K562 (cell line): ENCODE measurements around the gene BSX. TPM values are rescaled to one million over a fixed set of nuclear protein-coding genes. Genes with fewer than 3 reads are reported as not detected.

ENCODE experiments used
- ATAC-seq: fragments of 200-7000 bp; cut with Tn5 transposase; 3 replicates; pipeline ENCODE4 v1.9.1; 2020; ENCODE audit warnings: moderate library complexity
- BruUV-seq: library from RNA; stranded (reverse); fragments of 400-500 nt; replicated peaks from 2 replicates; lab custom pipeline; 2021; lab: Mats Ljungman, UMichigan
- CTCF ChIA-PET: fragments of 300-600 bp; formaldehyde crosslinking; extraction: SDS; loops from one replicate; lab custom pipeline; 2021; ENCODE audit warnings: low intra/inter-chr PET ratio; lab: Yijun Ruan, JAX
- POLR2A ChIA-PET: fragments of 300-600, 350-650 bp; sonication (Branson Sonifier 250); formaldehyde crosslinking; extraction: SDS; loops from one replicate; lab custom pipeline; 2021; ENCODE audit warnings: antibody characterized with exemption, inconsistent platforms; lab: Yijun Ruan, JAX
- DNase-seq, 4 experiments: peaks; one replicate each; pipeline versions ENCODE4 v3.0.0 to v3.0.0-alpha.2; 2011 to 2018; ENCODE audit warnings: low spot score in 3 of 4, mixed read lengths in 3 of 4; ENCODE audit errors: extremely low read depth in 1 of 4
- FAIRE-seq: peaks from 2 replicates; lab custom pipeline; 2011; peaks lifted over from hg19 to GRCh38; lab: Jason Lieb, UNC
- H2AFZ ChIP-seq: 2 replicates; pipeline ENCODE4 v1.6.0; 2011; ENCODE audit warnings: low read depth, low read length, control low read depth, inconsistent platforms
- H3K27ac ChIP-seq: fragments of 200-600 bp; 3 replicates; pipeline ENCODE4 v1.8.0; 2011; ENCODE audit warnings: low read depth, mild to moderate bottlenecking, control low read depth, inconsistent platforms, low read length, moderate library complexity, mixed read lengths; ENCODE audit errors: extremely low read depth
- H3K27me3 ChIP-seq, 2 experiments: fragments of 300-600 bp in 1 of 2; 2 replicates in 1 of 2; 3 replicates in 1 of 2; pipeline versions ENCODE4 v1.6.0 to v1.8.0; 2011; ENCODE audit warnings: inconsistent platforms in 2 of 2, low read length in 2 of 2, mild to moderate bottlenecking in 1 of 2, mixed read lengths in 1 of 2, moderate library complexity in 1 of 2; ENCODE audit not compliant: control insufficient read depth in 2 of 2, insufficient read depth in 2 of 2
- H3K36me3 ChIP-seq: fragments of 300-600 bp; 3 replicates; pipeline ENCODE4 v1.8.0; 2011; ENCODE audit warnings: mild to moderate bottlenecking, low read length, inconsistent platforms; ENCODE audit not compliant: control insufficient read depth, insufficient read depth
- H3K4me1 ChIP-seq, 2 experiments: fragments of 200-600 bp in 1 of 2; replicated peaks in 1 of 2; 2 replicates in 1 of 2; 3 replicates in 1 of 2; pipeline versions ENCODE4 v1.5.1 to v1.8.0; 2011; ENCODE audit warnings: inconsistent platforms in 2 of 2, low read length in 2 of 2, mild to moderate bottlenecking in 1 of 2, mixed read lengths in 1 of 2, moderate library complexity in 1 of 2; ENCODE audit not compliant: control insufficient read depth in 2 of 2, insufficient read depth in 2 of 2
- H3K4me2 ChIP-seq: 2 replicates; pipeline ENCODE4 v1.6.1; 2011; ENCODE audit warnings: low read length, control low read depth, inconsistent platforms, mixed read lengths; ENCODE audit not compliant: insufficient read depth
- H3K4me3 ChIP-seq: fragments of 200-600 bp; sonication (generic), shearing (Covaris generic); 2 replicates; pipeline ENCODE4 v1.5.1; 2016; ENCODE audit warnings: control low read depth, inconsistent platforms
- H3K79me2 ChIP-seq: fragments of 200-600 bp; 3 replicates; pipeline ENCODE4 v1.8.0; 2011; ENCODE audit warnings: low read length, inconsistent platforms; ENCODE audit not compliant: control insufficient read depth, insufficient read depth
- H3K9ac ChIP-seq, 2 experiments: 2 replicates each; pipeline versions ENCODE4 v1.6.0 to v1.6.1; 2011; ENCODE audit warnings: low read depth in 2 of 2, low read length in 2 of 2, control low read depth in 1 of 2, inconsistent platforms in 1 of 2, mild to moderate bottlenecking in 1 of 2, mixed read lengths in 1 of 2; ENCODE audit not compliant: insufficient read depth in 1 of 2
- H3K9me1 ChIP-seq: one replicate; pipeline ENCODE4 v1.6.0; 2011; ENCODE audit warnings: inconsistent platforms, mild to moderate bottlenecking, low read length, moderate library complexity; ENCODE audit not compliant: control insufficient read depth, insufficient read depth
- H3K9me3 ChIP-seq: replicated peaks from 2 replicates; pipeline ENCODE4 v1.5.1; 2011; ENCODE audit warnings: low read depth, low read length, inconsistent platforms; ENCODE audit not compliant: control insufficient read depth, insufficient read depth
- H4K20me1 ChIP-seq: replicated peaks from 2 replicates; pipeline ENCODE4 v1.6.1; 2011; ENCODE audit warnings: low read length, inconsistent platforms, mixed read lengths; ENCODE audit not compliant: control insufficient read depth, insufficient read depth
- CREB1 ChIP-seq, 2 experiments: sonication (generic) in 1 of 2; formaldehyde crosslinking in 1 of 2; IDR thresholded peaks; 2 replicates each; pipeline versions ENCODE4 v1.6.1 to v1.8.0; 2012 to 2022; ENCODE audit warnings: inconsistent platforms in 1 of 2, mild to moderate bottlenecking in 1 of 2, missing genetic modification reagents in 1 of 2, moderate library complexity in 1 of 2
- DACH1 ChIP-seq: fragments of 450-650 bp; IDR thresholded peaks from 2 replicates; pipeline ENCODE4 v1.6.1; 2018; ENCODE audit not compliant: partially characterized antibody
- ELF1 ChIP-seq: fragments of 200-800 bp; sonication (Bioruptor generic); IDR thresholded peaks from 2 replicates; pipeline ENCODE4 v1.6.1; 2016; ENCODE audit warnings: missing genetic modification characterization, missing compliant biosample characterization
- GATAD2A ChIP-seq: fragments of 450-650 bp; IDR thresholded peaks from 2 replicates; pipeline ENCODE4 v1.6.1; 2017
- HMGXB4 ChIP-seq: sonication (generic); formaldehyde crosslinking; IDR thresholded peaks from 2 replicates; pipeline ENCODE4 v1.8.1; 2023; ENCODE audit warnings: mild to moderate bottlenecking, missing genetic modification reagents
- ILK ChIP-seq: fragments of 450-650 bp; IDR thresholded peaks from 2 replicates; pipeline ENCODE4 v1.6.1; 2016; ENCODE audit warnings: missing genetic modification characterization, low read depth, mild to moderate bottlenecking, missing compliant biosample characterization, moderate library complexity, borderline replicate concordance
- SAFB ChIP-seq: fragments of 200-400 bp; formaldehyde crosslinking; IDR thresholded peaks from 2 replicates; pipeline ENCODE4 v1.6.1; 2017; ENCODE audit warnings: low read depth, low read length, borderline replicate concordance
- TAL1 ChIP-seq: fragments of 450-650 bp; IDR thresholded peaks from 2 replicates; pipeline ENCODE4 v1.6.1; 2016; ENCODE audit warnings: mild to moderate bottlenecking
- U2AF1 ChIP-seq: fragments of 200-400 bp; formaldehyde crosslinking; optimal IDR thresholded peaks from 2 replicates; pipeline ENCODE3; 2017; ENCODE audit warnings: mild to moderate bottlenecking, low read depth, low read length, moderate library complexity
- ZNF143 ChIP-seq: sonication (generic); formaldehyde crosslinking; IDR thresholded peaks from 2 replicates; pipeline ENCODE4 v1.9.0; 2022; ENCODE audit warnings: mild to moderate bottlenecking, missing genetic modification reagents
- ZNF197 ChIP-seq: fragments of 200-800 bp; sonication (Bioruptor generic); IDR thresholded peaks from 2 replicates; pipeline ENCODE4 v1.6.1; 2016; ENCODE audit warnings: low read depth, missing genetic modification characterization, missing compliant biosample characterization
- ZNF311 ChIP-seq: fragments of 250-450 bp; sonication (Bioruptor Pico); IDR thresholded peaks from 2 replicates; pipeline ENCODE4 v1.4.0; 2020; ENCODE audit warnings: mild to moderate bottlenecking, moderate library complexity
- ZNF551 ChIP-seq: fragments of 250-450 bp; sonication (Bioruptor Pico); IDR thresholded peaks from 2 replicates; pipeline ENCODE4 v1.5.0; 2021; ENCODE audit warnings: mild to moderate bottlenecking, moderate library complexity
- WGBS: fragments of 100-300 bp; shearing (Covaris generic); methylation state at CpG from one replicate; pipeline ENCODE4 v1.1.6; 2016; ENCODE audit warnings: low coverage, mixed read lengths; ENCODE audit not compliant: insufficient coverage; ENCODE audit errors: missing lambda C conversion rate; 5-methylcytosine and 5-hydroxymethylcytosine counted together
- in situ Hi-C: fragments of 300-500 bp; cut with MboI; formaldehyde crosslinking; loops from 4 replicates; pipeline ENCODE4 v1.15.0; 2018; ENCODE audit warnings: inconsistent platforms, mixed read lengths
- intact Hi-C: fragments of 100-400 bp; cut with micrococcal nuclease; formaldehyde crosslinking; loops from 2 replicates; pipeline ENCODE4 v1.14.2; 2022
- polyA plus RNA-seq, 8 experiments: library from polyadenylated mRNA; depleted of rRNA in 4 of 8; stranded (reverse) in 5 of 8; unstranded in 3 of 8; fragments of >200 nt; fragmentation: Nextera tagmentation in 2 of 8; fragmentation: Illumina TruSeq in 1 of 8; extraction: Ambion mirVana in 2 of 8; extraction: Trizol in 1 of 8; gene quantifications; 2 replicates each; pipeline versions ENCODE4 v1.2.1 to v1.2.3, GENCODE V29; 2011 to 2014; ENCODE audit warnings: inconsistent platforms in 1 of 8, missing spikeins in 1 of 8
- total RNA-seq, 7 experiments: library from RNA; depleted of rRNA in 6 of 7; stranded (reverse); fragments of >200 nt in 6 of 7; fragmentation: Illumina TruSeq in 2 of 7; extraction: Trizol in 2 of 7; gene quantifications; 2 replicates each; pipeline versions ENCODE4 v1.2.1 to v1.2.3, GENCODE V29; 2011 to 2021; ENCODE audit warnings: low replicate concordance in 1 of 7

Gene BSX
- total and polyA plus RNA-seq, 9 of the 15 experiments (the other 6 are each of a cell fraction or from before 2014, with no cell fraction given): not detected

- intact Hi-C loops: no loop called here
- CTCF ChIA-PET: no interaction called here
- Histone ChIP-seq H3K4me3 (no peak overlapping the region), H3K9me3 (no peaks in the 10 kb centered on the region), H2AFZ (no peak overlapping the region), H3K79me2 (no peaks in the 10 kb centered on the region), H3K27ac (no peak overlapping the region), H3K4me2 (no peak overlapping the region), H3K9ac (no peak overlapping the region), H3K36me3 (no peaks in the 10 kb centered on the region), H3K27me3 (peaks cover 15 to 48% of the 10 kb centered on the region in 2 experiments), H4K20me1 (0 out of 2 replicates have a peak, but pooled peaks cover 6% of the 10 kb centered on the region), H3K9me1 (no peaks in the 10 kb centered on the region), H3K4me1 (peaks cover 0 to 9% of the 10 kb centered on the region in 2 experiments; a peak in 1 of 5 replicates)
- POLR2A ChIA-PET: interaction anchor here (0.7 kb wide), 1 partner anchor 15 kb away, joined by 3 read pairs; no protein-coding TSS in a partner anchor
- FAIRE-seq (no peak), DNase-seq (no peak), ATAC-seq (no peak)
- no TSS peak for BruUV-seq
- in situ Hi-C loops: no loop called here
- 2% methylated on average over 42 of the region's 50 CpGs for WGBS
- TF ChIP-seq U2AF1 (no peak), ZNF311 (CRISPR knock-in tag) (no peak), CREB1 (IDR thresholded peaks at IDR 0.05) (no peak), CREB1 (CRISPR knock-in tag; IDR thresholded peaks at IDR 0.05) (no peak), ILK (tag) (no peak), ZNF197 (CRISPR knock-in tag) (no peak), ZNF551 (CRISPR knock-in tag) (no peak), ELF1 (tag) (no peak), DACH1 (no peak), TAL1 (no peak), HMGXB4 (no peak), SAFB (no peak), GATAD2A (no peak), ZNF143 (CRISPR knock-in tag) (no peak)
Measured at GRCh38 chr11:122977470-122978298, 4.0 kb downstream of the BSX start.
